NCI-H1436 treated with DMSO at 0.1 percent for 48 hours (cell line): ENCODE results near the gene CASP3.
"Not testable (repeated sequence)": the region's sequence is repeated elsewhere in the genome, so short reads cannot be mapped to it uniquely, and the experiment has no call there.

Experiments
- DNase-seq: peaks from one replicate; lab custom pipeline; 2025; lab: John Stamatoyannopoulos, UW

CASP3 gene

DNA sequence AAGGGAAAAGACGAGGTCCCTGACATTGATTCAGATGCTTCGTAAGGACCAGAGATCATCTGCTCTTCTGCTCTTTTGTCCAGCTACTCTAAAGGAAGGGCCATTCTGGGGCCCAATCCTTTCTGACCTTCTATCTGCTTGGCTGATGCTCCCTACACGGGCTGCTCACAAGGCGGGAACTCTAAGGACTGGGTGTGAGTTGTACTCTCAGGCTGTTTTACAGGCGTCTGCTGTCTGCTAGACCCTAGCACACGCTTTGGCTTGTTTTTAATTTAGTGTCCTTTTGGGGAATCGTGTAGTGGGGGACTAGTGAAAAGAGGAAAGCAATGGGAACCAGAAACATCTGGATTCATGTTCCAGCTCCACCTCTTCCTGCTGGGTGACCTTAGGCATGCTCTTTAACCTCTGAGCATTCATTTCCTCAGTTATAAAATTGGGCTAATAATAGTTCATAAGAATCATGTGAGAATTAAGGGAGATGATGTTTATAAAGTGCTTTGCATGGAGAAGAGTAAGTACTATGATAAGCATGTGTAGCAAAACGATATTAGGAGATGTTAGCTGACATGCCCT, 53.1 kb downstream of the CASP3 start:
- no peak for DNase-seq

DNA sequence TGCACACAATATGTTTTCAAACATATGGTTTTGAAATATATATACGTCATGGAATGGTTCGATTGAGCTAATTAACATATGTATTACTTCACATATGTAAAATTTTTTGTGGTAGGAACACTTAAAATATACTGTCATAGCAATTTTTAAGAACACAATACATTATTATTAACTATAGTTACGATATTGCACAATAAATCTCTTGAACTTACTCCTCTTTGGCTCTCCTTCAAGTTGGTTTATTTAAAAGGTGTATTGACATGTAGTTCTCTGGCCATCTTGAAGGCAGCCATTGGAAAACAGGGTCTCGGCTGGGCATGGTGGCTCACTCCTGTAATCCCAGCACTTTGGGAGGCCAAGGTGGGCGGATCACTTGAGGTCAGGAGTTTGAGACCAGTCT, 53.8 kb downstream of the CASP3 start:
- no peak for DNase-seq

DNA sequence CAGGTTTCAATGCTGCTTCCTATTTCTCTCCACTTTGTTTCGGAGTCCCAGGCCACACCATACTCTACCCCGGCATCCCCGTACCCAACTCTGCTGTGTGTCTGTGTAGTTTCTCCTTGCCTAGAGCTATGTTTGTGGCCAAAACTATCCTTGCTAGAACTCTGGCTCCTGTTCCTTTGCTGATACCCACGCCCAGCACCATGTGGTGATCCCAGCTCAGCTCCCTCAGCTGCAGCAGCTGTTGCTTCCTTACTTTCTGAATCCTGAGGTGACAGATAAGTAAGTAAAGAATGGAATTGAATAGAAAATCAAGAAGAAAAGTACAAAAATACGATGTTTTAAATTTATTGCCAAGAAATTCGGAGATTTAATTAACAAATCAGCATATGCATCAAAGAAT, 55.8 kb downstream of the CASP3 start:
- DNase-seq: no peak

DNA sequence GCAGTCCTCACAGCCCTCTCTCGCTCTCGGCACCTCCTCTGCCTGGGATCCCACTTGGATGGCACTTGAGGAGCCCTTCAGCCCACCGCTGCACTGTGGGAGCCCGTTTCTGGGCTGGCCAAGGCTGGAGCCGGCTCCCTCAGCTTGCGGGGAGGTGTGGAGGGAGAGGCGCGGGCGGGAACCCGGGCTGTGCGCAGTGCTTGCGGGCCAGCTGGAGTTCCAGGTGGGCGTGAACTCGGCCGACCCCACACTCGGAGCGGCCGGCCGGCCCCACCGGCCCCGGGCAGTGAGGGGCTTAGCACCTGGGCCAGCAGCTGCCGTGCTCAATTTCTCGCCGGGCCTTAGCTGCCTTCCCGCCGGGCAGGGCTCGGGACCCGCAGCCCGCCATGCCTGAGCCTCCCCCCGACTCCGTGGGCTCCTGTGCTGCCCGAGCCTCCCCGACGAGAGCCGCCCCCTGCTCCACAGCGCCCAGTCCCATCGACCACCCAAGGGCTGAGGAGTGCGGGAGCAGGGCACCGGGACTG, 57.4 kb downstream of the CASP3 start:
- DNase-seq: not testable (repeated sequence)

DNA sequence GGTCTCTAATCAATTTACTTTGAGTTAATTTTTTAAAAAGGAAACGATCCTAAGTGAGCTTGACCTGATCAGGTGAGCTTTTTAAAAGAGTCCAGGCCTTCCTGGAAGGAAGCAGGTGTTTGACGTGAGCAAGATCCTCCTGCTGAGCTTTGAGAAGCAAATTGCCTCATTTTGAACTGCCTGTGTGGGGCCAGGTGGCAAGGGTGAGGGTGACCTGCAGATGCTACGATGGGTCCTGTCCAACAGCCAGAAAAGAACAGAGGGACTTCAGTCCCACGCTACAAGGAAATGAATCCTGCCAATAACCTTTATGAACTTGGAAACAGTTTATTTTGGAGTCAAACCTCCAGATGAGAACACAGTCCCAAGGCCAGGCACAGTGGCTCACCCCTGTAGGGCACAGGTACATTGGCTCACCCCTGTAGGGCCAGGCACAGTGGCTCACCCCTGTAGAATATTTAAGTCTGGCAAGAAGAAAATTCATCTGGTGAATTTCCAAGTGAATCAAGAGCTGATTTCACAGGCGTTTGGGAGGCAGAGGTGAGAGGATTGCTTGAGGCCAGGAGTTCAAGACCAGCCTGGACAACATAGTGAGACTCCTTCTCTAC, 58.1 kb downstream of the CASP3 start:
- no peak for DNase-seq

DNA sequence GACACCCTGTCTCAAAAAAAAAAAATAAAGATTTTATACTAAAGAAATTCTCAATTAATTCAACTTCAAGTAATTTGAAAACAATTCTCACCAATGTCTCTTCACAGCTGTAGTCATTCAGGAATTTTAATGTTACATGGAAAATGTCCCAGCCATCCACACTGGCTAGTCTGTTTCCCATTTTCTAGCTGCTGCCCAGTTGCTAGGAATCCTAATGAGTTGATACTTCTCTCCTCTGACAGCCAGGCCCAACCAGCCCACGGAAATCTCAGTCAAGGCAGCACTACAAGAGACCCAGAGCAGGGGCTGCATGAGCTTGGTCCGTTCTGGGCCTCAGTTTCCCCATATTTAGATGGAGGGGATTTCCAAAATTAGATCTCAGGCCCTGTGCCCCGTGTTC, 59.1 kb downstream of the CASP3 start:
- no peak for DNase-seq

DNA sequence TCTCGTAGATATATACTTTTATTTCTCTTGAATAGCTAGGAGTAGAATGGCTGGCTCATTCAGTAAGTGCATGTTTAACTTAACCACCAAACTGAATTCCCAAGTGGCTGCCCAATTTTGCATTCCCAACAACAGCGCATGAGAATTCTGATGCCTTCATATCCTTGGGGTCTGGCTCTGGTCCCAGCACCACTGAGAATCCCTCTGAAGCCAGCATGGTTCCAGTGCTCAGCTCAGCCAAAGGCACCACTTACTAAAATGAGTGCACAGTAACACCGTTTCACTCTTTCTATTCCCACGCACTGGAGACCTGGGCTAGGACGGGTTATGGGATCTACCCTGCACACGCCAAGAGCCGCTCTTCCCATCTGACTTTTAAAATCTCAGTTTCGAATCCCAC, 60.4 kb downstream of the CASP3 start:
- DNase-seq: no peak

DNA sequence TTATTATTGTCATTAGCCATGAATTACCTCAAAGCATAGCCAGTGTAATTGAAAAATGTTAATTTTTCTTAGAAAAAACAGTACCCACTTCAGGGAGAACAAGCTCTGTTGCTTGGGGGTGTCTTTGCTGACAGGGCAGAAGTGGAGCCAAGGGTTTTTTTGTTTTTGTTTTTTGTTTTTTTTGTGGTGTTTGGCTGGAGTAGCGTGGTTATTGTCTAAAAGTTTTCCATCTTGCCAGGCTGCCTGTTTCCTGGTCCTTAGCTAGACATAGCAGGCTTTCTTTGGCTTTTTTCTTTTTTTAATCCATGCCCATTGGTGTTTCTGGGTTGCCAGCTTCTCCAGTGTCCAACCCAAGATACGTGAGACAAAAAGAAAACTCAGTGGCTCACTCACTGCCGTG, 61.5 kb downstream of the CASP3 start:
- no peak for DNase-seq

DNA sequence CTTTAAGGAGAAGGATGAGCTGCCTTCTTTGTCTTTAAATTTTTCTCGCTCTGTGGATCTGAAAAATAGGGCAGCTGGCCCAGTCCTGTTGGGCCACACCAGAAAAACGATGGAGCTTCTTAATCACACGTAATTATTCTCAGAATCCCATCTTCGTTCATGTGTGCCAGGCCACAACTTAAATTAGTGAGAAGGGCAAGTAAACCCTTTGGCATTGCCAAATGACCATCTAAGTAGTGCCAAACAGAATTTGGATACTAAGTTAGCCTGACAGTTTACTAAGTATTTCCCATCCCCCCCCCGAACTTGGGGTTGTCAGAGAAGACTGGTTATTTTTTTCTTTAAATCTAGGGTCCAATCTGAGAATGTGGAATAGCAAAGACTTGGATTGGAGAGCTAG, 62.0 kb downstream of the CASP3 start:
- DNase-seq: no peak

DNA sequence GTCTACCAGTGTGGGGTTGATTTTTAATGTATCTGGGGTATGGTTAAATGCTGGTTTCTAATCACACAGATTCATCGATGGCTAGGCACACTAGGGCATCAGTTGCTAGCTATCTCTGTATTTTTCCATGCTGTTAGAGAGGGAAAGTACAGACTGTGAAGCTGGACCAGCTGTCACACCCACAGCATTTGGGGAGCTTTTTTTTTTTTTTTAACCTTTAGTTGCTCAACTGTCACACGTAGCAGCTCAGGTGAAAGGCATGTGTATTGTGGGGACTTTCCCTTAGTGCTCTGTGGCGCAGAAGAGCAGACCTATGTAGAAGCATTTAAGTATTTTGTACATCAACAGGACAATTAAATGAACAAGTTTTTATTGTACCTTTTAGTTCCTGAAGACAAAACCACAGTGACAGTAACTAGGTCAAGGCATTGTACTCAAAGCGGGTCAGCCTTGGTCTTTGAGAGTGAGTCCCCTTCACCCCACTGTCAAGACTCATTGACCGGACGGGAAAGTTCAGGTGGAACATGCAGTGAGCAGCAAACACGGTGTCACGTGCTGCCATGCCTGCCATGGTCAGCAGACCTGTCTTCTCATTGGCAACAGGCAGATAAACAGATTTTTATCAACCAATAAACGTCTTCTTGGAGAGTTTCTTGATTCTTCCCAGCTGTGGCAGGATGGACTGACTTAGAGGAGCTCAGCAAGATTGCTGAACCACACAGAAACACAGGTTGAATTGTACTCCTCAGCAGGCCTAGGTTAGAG, 65.3 kb downstream of the CASP3 start:
- no peak for DNase-seq
